ENCODE measurements around the gene RAPGEF2.
"Not testable (repeated sequence)": the region's sequence is repeated elsewhere in the genome, so short reads cannot be mapped to it uniquely, and the experiment has no call there.

The RAPGEF2 gene

GRCh38 chr4:159284733-159285132 lies 181.9 kb downstream of the RAPGEF2 start:
- no peak for DNase-seq

- no peak for DNase-seq
These were observed 184.9 kb downstream of the RAPGEF2 start for GRCh38 chr4:159287767-159288166.

GRCh38 chr4:159289682-159290081 lies 186.8 kb downstream of the RAPGEF2 start:
- DNase-seq: no peak

- no peak for DNase-seq
These were observed 187.6 kb downstream of the RAPGEF2 start for GRCh38 chr4:159290321-159291030.

GRCh38 chr4:159291176-159291575 lies 188.3 kb downstream of the RAPGEF2 start:
- DNase-seq: no peak

GRCh38 chr4:159292137-159292896 lies 189.4 kb downstream of the RAPGEF2 start:
- DNase-seq: no peak

GRCh38 chr4:159293811-159294515 lies 191.1 kb downstream of the RAPGEF2 start:
- no peak for DNase-seq

GRCh38 chr4:159296061-159296460 lies 193.2 kb downstream of the RAPGEF2 start:
- no peak for DNase-seq

- no peak for DNase-seq
These were observed 194.2 kb downstream of the RAPGEF2 start for GRCh38 chr4:159297091-159297490.

- DNase-seq: no peak
These were observed 195.6 kb downstream of the RAPGEF2 start for GRCh38 chr4:159298502-159298901.

GRCh38 chr4:159303435-159303834 lies 200.6 kb downstream of the RAPGEF2 start:
- no peak for DNase-seq

GRCh38 chr4:159305129-159305528 lies 202.2 kb downstream of the RAPGEF2 start:
- DNase-seq: no peak

- DNase-seq: no peak
These were observed 205.1 kb downstream of the RAPGEF2 start for GRCh38 chr4:159307929-159308328.

GRCh38 chr4:159308566-159309340 lies 205.9 kb downstream of the RAPGEF2 start:
- no peak for DNase-seq

GRCh38 chr4:159312236-159312635 lies 209.4 kb downstream of the RAPGEF2 start:
- DNase-seq: no peak

GRCh38 chr4:159315879-159316278 lies 213.0 kb downstream of the RAPGEF2 start:
- DNase-seq: not testable (repeated sequence)

- no peak for DNase-seq
These were observed 214.3 kb downstream of the RAPGEF2 start for GRCh38 chr4:159317203-159317602.

GRCh38 chr4:159319027-159319426 lies 216.1 kb downstream of the RAPGEF2 start:
- DNase-seq: no peak

- DNase-seq: no peak
These were observed 223.6 kb downstream of the RAPGEF2 start for GRCh38 chr4:159326480-159326879.

- no peak for DNase-seq
These were observed 225.9 kb downstream of the RAPGEF2 start for GRCh38 chr4:159328766-159329165.

- no peak for DNase-seq
These were observed 231.6 kb downstream of the RAPGEF2 start for GRCh38 chr4:159334461-159334860.

GRCh38 chr4:159337041-159337440 lies 234.2 kb downstream of the RAPGEF2 start:
- DNase-seq: no peak

- DNase-seq: no peak
These were observed 238.6 kb downstream of the RAPGEF2 start for GRCh38 chr4:159341522-159341921.

Measured in stimulated activated naive CD4-positive, alpha-beta T cell treated with Interleukin-2 at 50 U/mL for 16 hours (primary cell).